ENCODE results near the gene SDHB.

GRCh38 chr1:17030206-17030605 lies 23.6 kb downstream of the SDHB start:
- TF ChIP-seq CTCF (IDR thresholded peaks at IDR 0.05) (no peak), EP300 (IDR thresholded peaks at IDR 0.05) (no peak), POLR2A (IDR thresholded peaks at IDR 0.05) (no peak)

Data from tibial nerve (tissue), 4 donors.